ENCODE results near the gene WDFY3. TPM values are rescaled to one million over a fixed set of nuclear protein-coding genes. Genes with fewer than 3 reads are reported as not detected.

WDFY3 gene
- total RNA-seq, 1 experiment from 2014 or later, result 31.8 TPM

DNA sequence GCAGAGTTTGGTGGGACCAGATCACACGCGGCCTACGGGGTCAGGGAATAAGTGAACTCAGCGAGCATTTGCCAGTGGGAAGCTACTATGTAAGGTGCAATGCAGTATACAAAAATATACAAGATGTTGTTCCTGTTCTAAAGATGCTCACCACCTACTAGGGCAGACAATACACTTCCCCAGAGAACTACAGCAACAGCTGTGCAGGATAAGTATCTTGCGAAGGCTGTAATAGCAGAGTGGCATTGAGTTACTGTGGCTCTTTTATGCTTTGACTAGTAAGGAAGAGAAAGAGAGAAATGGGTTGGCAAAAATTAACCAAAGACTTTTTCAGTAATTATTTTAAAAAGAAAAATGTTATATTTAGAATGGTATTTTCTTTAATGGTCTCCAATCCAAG is 322.4 kb downstream of the WDFY3 start:
- no peak for DNase-seq (ENCODE audit: extremely low read depth, low read depth)

GRCh38 chr4:84639145-84639544 is 327.3 kb downstream of the WDFY3 start:
- no peak for DNase-seq (ENCODE audit: extremely low read depth, low read depth)

DNA sequence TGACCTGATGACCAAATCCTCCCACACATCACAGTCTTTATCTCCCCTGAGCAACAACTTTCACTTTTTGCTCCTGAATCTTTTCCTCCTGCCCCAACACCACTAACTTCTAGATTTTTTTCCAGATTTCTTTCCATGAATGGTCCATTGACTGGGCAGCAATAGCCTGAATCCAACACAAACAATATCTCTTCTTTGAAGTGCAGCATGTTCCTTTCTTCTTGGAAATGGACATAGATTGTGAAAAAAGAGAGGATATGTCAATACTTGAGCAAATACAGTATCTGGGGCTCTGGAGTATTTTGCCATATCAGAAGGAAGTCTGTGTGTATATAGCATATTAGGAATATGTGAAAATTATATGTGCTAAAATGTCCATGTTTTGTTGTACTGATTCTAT is 328.4 kb downstream of the WDFY3 start:
- no peak for DNase-seq (ENCODE audit: extremely low read depth, low read depth)

- no peak for DNase-seq (ENCODE audit: extremely low read depth, low read depth)
Measured at GRCh38 chr4:84634961-84635360, 331.5 kb downstream of the WDFY3 start.

DNA sequence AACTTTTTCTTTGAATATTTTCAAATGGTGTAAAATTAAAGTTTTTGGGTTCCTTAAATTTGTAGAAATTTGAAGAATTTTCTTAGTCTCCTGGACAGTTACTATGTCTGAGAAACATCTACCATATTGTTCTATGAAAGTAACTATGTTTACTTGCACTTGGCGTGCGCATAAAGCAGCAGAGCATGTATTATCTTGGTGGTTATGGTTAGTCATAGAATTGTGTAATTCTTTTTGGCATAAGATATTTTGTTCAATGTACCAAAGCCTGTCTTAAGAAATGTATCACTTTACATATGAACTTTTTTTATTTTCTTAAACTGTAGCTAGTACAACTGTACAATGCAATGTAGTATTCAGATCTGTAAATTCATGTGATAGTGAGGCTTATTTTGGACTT is 334.4 kb downstream of the WDFY3 start:
- DNase-seq (ENCODE audit: extremely low read depth, low read depth), result no peak

- no peak for DNase-seq (ENCODE audit: extremely low read depth, low read depth)
Measured at GRCh38 chr4:84631573-84631972, 334.9 kb downstream of the WDFY3 start.

GRCh38 chr4:84626673-84627072 is 339.8 kb downstream of the WDFY3 start:
- DNase-seq (ENCODE audit: extremely low read depth, low read depth), result no peak

DNA sequence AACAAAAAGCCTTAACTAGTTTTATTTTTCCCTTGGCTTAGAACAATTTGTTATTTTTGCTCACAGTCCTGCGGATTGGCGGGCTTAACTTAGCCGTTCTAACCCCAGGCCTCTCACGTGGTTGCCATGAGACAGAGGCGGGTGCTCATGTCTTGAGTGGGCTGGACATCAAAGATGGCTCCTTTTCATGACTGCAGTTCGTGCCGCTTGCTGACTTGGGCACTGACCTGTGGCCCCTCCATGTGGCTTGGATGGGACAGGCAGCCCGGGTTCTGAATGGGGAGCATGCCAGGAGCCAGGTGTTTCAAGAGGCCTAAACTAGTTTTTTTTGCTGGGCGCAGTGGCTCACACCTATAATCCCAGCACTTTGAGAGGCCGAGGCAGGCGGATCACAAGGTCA is 342.8 kb downstream of the WDFY3 start:
- no peak for DNase-seq (ENCODE audit: extremely low read depth, low read depth)

- no peak for DNase-seq (ENCODE audit: extremely low read depth, low read depth)
Measured at GRCh38 chr4:84622959-84623358, 343.5 kb downstream of the WDFY3 start.

Small RNA genes lying within 50 kb of the gene (small RNA-seq; reads per million reads assigned to genes)
- gene RN7SL552P, result 0 to 0.12 reads per million in 2 experiments
- 0 to 0.06 reads per million in 2 experiments for gene RNU6-469P

Data from NCI-H460 (cell line).